H1 (cell line): ENCODE data around the gene PPP2R3C. TPM values are rescaled to one million over a fixed set of nuclear protein-coding genes. Genes with fewer than 3 reads are reported as not detected.

Source experiments
- CTCF ChIA-PET: fragments of 300-600 bp; sonication (Branson Sonifier 250); formaldehyde crosslinking; loops from one replicate; lab custom pipeline; 2021; ENCODE audit not compliant: partially characterized antibody; lab: Charles Lee
- POLR2A ChIA-PET: fragments of 300-600 bp; sonication (Branson Sonifier 250); formaldehyde crosslinking; loops from one replicate; lab custom pipeline; 2021; ENCODE audit warnings: inconsistent platforms; ENCODE audit not compliant: partially characterized antibody; lab: Charles Lee
- DNase-seq, 2 experiments: peaks; one replicate each; pipeline versions ENCODE4 v3.0.0 to v3.0.0-alpha.2; 2010 to 2022; ENCODE audit warnings: low spot score in 2 of 2, low read depth in 1 of 2, mixed read lengths in 1 of 2
- FAIRE-seq: peaks from 2 replicates; lab custom pipeline; 2011; peaks lifted over from hg19 to GRCh38; lab: Jason Lieb, UNC
- H2AFZ ChIP-seq: 2 replicates; pipeline ENCODE4 v1.8.1; 2012; ENCODE audit warnings: low read length, inconsistent platforms
- H2AK5ac ChIP-seq: 2 replicates; pipeline ENCODE4 v1.6.1; 2013; ENCODE audit warnings: low read depth, low read length
- H2BK120ac ChIP-seq: replicated peaks from 2 replicates; pipeline ENCODE3; 2013; ENCODE audit warnings: low read depth, low read length, inconsistent platforms
- H2BK12ac ChIP-seq: 2 replicates; pipeline ENCODE4 v1.6.1; 2013; ENCODE audit warnings: low read depth, low read length
- H2BK15ac ChIP-seq: 2 replicates; pipeline ENCODE4 v1.6.1; 2013; ENCODE audit warnings: low read length
- H2BK20ac ChIP-seq: 2 replicates; pipeline ENCODE4 v1.6.1; 2013; ENCODE audit warnings: low read length
- H2BK5ac ChIP-seq: 2 replicates; pipeline ENCODE4 v1.6.1; 2013; ENCODE audit warnings: low read depth, low read length
- H3K14ac ChIP-seq: 2 replicates; pipeline ENCODE4 v1.6.1; 2013; ENCODE audit warnings: inconsistent platforms; ENCODE audit not compliant: insufficient read length
- H3K18ac ChIP-seq: 2 replicates; pipeline ENCODE4 v1.6.1; 2013; ENCODE audit warnings: low read length; ENCODE audit errors: extremely low read depth
- H3K23ac ChIP-seq: 2 replicates; pipeline ENCODE4 v1.6.1; 2013; ENCODE audit warnings: inconsistent platforms; ENCODE audit not compliant: insufficient read length
- H3K23me2 ChIP-seq: 2 replicates; pipeline ENCODE4 v1.6.1; 2013; ENCODE audit warnings: low read depth, low read length
- H3K27ac ChIP-seq: 2 replicates; pipeline ENCODE4 v1.6.1; 2011; ENCODE audit warnings: low read depth, low read length, inconsistent platforms
- H3K27me3 ChIP-seq, 4 experiments: replicated peaks in 1 of 4; 1 replicate in 1 of 4; 2 replicates in 3 of 4; pipeline versions ENCODE4 v1.6.1 to v1.8.1; 2011 to 2013; ENCODE audit warnings: low read length in 3 of 4, mild to moderate bottlenecking in 3 of 4, inconsistent platforms in 2 of 4, mixed read lengths in 2 of 4, moderate library complexity in 1 of 4; ENCODE audit not compliant: control insufficient read depth in 3 of 4, insufficient read depth in 3 of 4; ENCODE audit errors: extremely low read depth in 1 of 4
- H3K36me3 ChIP-seq, 4 experiments: 2 replicates each; pipeline versions ENCODE4 v1.6.1 to v1.8.1; 2011 to 2013; ENCODE audit warnings: mild to moderate bottlenecking in 4 of 4, low read length in 3 of 4, moderate library complexity in 2 of 4, control low read depth in 1 of 4, inconsistent platforms in 1 of 4; ENCODE audit not compliant: insufficient read depth in 4 of 4, control insufficient read depth in 2 of 4
- H3K4ac ChIP-seq: replicated peaks from 2 replicates; pipeline ENCODE3; 2013; ENCODE audit warnings: low read length, low read depth, mixed read lengths, inconsistent platforms; ENCODE audit not compliant: insufficient read length
- H3K4me1 ChIP-seq, 4 experiments: replicated peaks in 1 of 4; 1 replicate in 1 of 4; 2 replicates in 3 of 4; pipeline versions ENCODE4 v1.6.1 to v1.8.1; 2011 to 2013; ENCODE audit warnings: low read length in 3 of 4, inconsistent platforms in 2 of 4, mixed read lengths in 1 of 4; ENCODE audit not compliant: insufficient read depth in 4 of 4, control insufficient read depth in 3 of 4
- H3K4me2 ChIP-seq, 2 experiments: 2 replicates each; pipeline versions ENCODE4 v1.6.1 to v1.8.1; 2011 to 2013; ENCODE audit warnings: low read depth in 2 of 2, low read length in 2 of 2, control low read depth in 1 of 2, inconsistent platforms in 1 of 2, mild to moderate bottlenecking in 1 of 2; ENCODE audit not compliant: insufficient read depth in 1 of 2
- H3K4me3 ChIP-seq, 4 experiments: fragments of 200-600, 300-600 bp in 1 of 4; sonication (generic), shearing (Covaris generic), sonication (Bioruptor Twin) in 1 of 4; 2 replicates each; pipeline versions ENCODE4 v1.5.1 to v1.8.1; 2011 to 2016; ENCODE audit warnings: low read length in 4 of 4, low read depth in 3 of 4, control low read depth in 2 of 4, inconsistent platforms in 2 of 4, mild to moderate bottlenecking in 2 of 4, mixed read lengths in 1 of 4, moderate library complexity in 1 of 4; ENCODE audit not compliant: insufficient read depth in 2 of 4; ENCODE audit errors: extremely low read depth in 1 of 4
- H3K56ac ChIP-seq: replicated peaks from 2 replicates; pipeline ENCODE3; 2013; ENCODE audit warnings: low read depth, mild to moderate bottlenecking, mixed read lengths, low read length, inconsistent platforms; ENCODE audit not compliant: insufficient read length
- H3K79me1 ChIP-seq: 2 replicates; pipeline ENCODE4 v1.6.1; 2013; ENCODE audit warnings: low read depth, low read length, control low read depth
- H3K79me2 ChIP-seq, 2 experiments: 2 replicates each; pipeline versions ENCODE4 v1.6.1 to v1.8.1; 2012 to 2013; ENCODE audit warnings: low read length in 2 of 2, mild to moderate bottlenecking in 2 of 2, inconsistent platforms in 1 of 2; ENCODE audit not compliant: insufficient read depth in 2 of 2, control insufficient read depth in 1 of 2
- H3K9ac ChIP-seq, 4 experiments: replicated peaks in 1 of 4; 1 replicate in 1 of 4; 2 replicates in 3 of 4; pipeline versions ENCODE4 v1.6.1 to v1.8.1; 2011 to 2013; ENCODE audit warnings: low read depth in 3 of 4, low read length in 3 of 4, control low read depth in 2 of 4, mild to moderate bottlenecking in 2 of 4, moderate library complexity in 2 of 4, inconsistent platforms in 1 of 4; ENCODE audit errors: extremely low read depth in 1 of 4
- H3K9me3 ChIP-seq, 2 experiments: 2 replicates each; pipeline versions ENCODE4 v1.6.1 to v1.8.1; 2012 to 2013; ENCODE audit warnings: mild to moderate bottlenecking in 2 of 2, moderate library complexity in 2 of 2, control low read depth in 1 of 2, inconsistent platforms in 1 of 2, low read depth in 1 of 2, low read length in 1 of 2, mixed read lengths in 1 of 2; ENCODE audit not compliant: insufficient read depth in 2 of 2
- H4K20me1 ChIP-seq, 2 experiments: replicated peaks in 1 of 2; 2 replicates each; pipeline versions ENCODE3 to v1.8.1; 2011 to 2013; ENCODE audit warnings: inconsistent platforms in 2 of 2, low read length in 2 of 2, mild to moderate bottlenecking in 1 of 2; ENCODE audit not compliant: insufficient read depth in 2 of 2, control insufficient read depth in 1 of 2
- H4K5ac ChIP-seq: 2 replicates; pipeline ENCODE4 v1.6.1; 2013; ENCODE audit warnings: low read length, low read depth, mixed read lengths, inconsistent platforms; ENCODE audit not compliant: insufficient read length
- H4K8ac ChIP-seq: 2 replicates; pipeline ENCODE4 v1.8.0; 2013; ENCODE audit warnings: mild to moderate bottlenecking, moderate library complexity, low read length, inconsistent platforms; ENCODE audit not compliant: insufficient read depth; ENCODE audit errors: extremely low read depth
- H4K91ac ChIP-seq: replicated peaks from 2 replicates; pipeline ENCODE3; 2013; ENCODE audit warnings: low read length, mixed read lengths, inconsistent platforms; ENCODE audit not compliant: insufficient read length
- ASH2L ChIP-seq: fragments of 200-600, 300-600 bp; sonication (generic); IDR thresholded peaks from one replicate; pipeline ENCODE4 v1.7.1; 2017; ENCODE audit warnings: low read length
- BCL11A ChIP-seq, 2 experiments: IDR thresholded peaks; one replicate each; pipeline ENCODE4 v1.6.1; 2011; ENCODE audit warnings: low read depth in 2 of 2, low read length in 2 of 2, mild to moderate bottlenecking in 2 of 2
- CBX8 ChIP-seq: fragments of 300-800, 300-1000 bp; sonication (generic); IDR thresholded peaks from 2 replicates; pipeline ENCODE4 v1.7.1; 2016; ENCODE audit warnings: low read depth, low read length, borderline replicate concordance
- CEBPB ChIP-seq: IDR thresholded peaks from 2 replicates; pipeline ENCODE4 v1.6.1; 2012; ENCODE audit warnings: low read depth, low read length
- EZH2 ChIP-seq: fragments of 200-600 bp; sonication (generic); IDR thresholded peaks from 2 replicates; pipeline ENCODE4 v1.7.1; 2012; ENCODE audit warnings: low read depth, mild to moderate bottlenecking, moderate library complexity, low read length, inconsistent platforms; ENCODE audit not compliant: severe bottlenecking
- GTF2F1 ChIP-seq: IDR thresholded peaks from 2 replicates; pipeline ENCODE4 v1.6.1; 2012; ENCODE audit warnings: low read depth, low read length, improper control_type of control experiment, borderline replicate concordance
- KDM5A ChIP-seq: fragments of 200-600 bp; IDR thresholded peaks from 2 replicates; pipeline ENCODE4 v1.7.1; 2012; ENCODE audit warnings: mild to moderate bottlenecking, low read length, inconsistent platforms, mixed read lengths
- PHF8 ChIP-seq: fragments of 200-600 bp; sonication (generic); conservative IDR thresholded peaks from 2 replicates; pipeline ENCODE4 v1.7.1; 2012; ENCODE audit warnings: low read depth, mild to moderate bottlenecking, inconsistent platforms, low read length, moderate library complexity
- POLR2A ChIP-seq, 2 experiments: IDR thresholded peaks; 1 replicate in 1 of 2; 2 replicates in 1 of 2; pipeline ENCODE4 v1.6.1; 2011; ENCODE audit warnings: low read depth in 2 of 2, low read length in 2 of 2, mild to moderate bottlenecking in 2 of 2; ENCODE audit errors: control extremely low read depth in 1 of 2
- SRF ChIP-seq: IDR thresholded peaks from 2 replicates; pipeline ENCODE4 v1.6.1; 2011; ENCODE audit warnings: mild to moderate bottlenecking, low read depth, low read length, moderate library complexity
- YY1 ChIP-seq: IDR thresholded peaks from 2 replicates; pipeline ENCODE4 v1.6.1; 2011; ENCODE audit warnings: low read depth, mild to moderate bottlenecking, low read length
- WGBS, 2 experiments: shearing (Covaris generic) in 1 of 2; methylation state at CpG; one replicate each; pipeline versions ENCODE4 v1.1.6 to v1.1.7; 2013 to 2015; ENCODE audit warnings: low lambda C conversion rate in 2 of 2, mixed read lengths in 2 of 2, inconsistent platforms in 1 of 2, low coverage in 1 of 2, missing lambda C conversion rate in 1 of 2; ENCODE audit not compliant: insufficient replicate concordance in 2 of 2, insufficient coverage in 1 of 2, insufficient read length in 1 of 2; ENCODE audit errors: extremely low coverage in 1 of 2, missing lambda C conversion rate in 1 of 2; 5-methylcytosine and 5-hydroxymethylcytosine counted together
- polyA plus RNA-seq, 7 experiments: library from polyadenylated mRNA; depleted of rRNA in 3 of 7; stranded (reverse) in 5 of 7; unstranded in 2 of 7; fragments of >200 nt in 5 of 7; fragments of 200-250 nt in 2 of 7; gene quantifications; 1 replicate in 5 of 7; 2 replicates in 1 of 7; 4 replicates in 1 of 7; pipeline versions ENCODE4 v1.2.1 to v1.2.3, GENCODE V29; 2011 to 2013; ENCODE audit warnings: missing spikeins in 2 of 7, mixed read lengths in 2 of 7
- total RNA-seq: library from RNA; stranded (reverse); fragmentation: NEBNext Ultra II Directional; extraction: Animal tissue kit (Norgen Biotek cat#: 25700); gene quantifications from 2 replicates; pipeline ENCODE4 v1.2.1, GENCODE V29; 2021
- TF ChIP-seq, protein P1 (sequence below): IDR thresholded peaks from 2 replicates; pipeline ENCODE4 v1.6.1; 2012; ENCODE audit warnings: inconsistent platforms

The PPP2R3C gene
- total and polyA plus RNA-seq, 2 of the 8 experiments (the other 6 are each of a cell fraction or from before 2014, with no cell fraction given) = 7.1 to 26.7 TPM

DNA sequence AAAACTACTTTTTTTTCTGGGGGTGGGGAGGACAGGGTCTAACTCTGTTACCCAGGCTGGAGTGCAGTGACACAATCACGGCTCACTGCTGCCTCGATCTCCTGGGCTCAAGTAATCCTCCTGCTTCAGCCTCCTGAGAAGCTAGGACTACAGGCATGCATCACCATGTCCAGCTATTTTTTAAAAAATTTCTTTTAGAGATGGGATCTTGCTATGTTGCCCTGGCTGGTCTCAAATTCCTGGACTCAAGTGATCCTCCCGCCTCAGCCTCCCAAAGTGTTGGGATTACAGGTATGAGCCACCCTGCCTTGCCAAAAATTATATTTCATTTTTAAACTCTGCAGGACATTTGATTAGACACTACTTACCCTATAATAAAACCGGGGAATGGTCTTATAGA, 5.5 kb downstream of the PPP2R3C start:
- Histone ChIP-seq H3K4ac (no peak overlapping the region), H4K8ac (no peak overlapping the region), H3K36me3 (peaks cover 0 to 12% (median 5%) of the 10 kb centered on the region in 4 experiments; a peak in 5 of 8 replicates), H3K9ac (no peak overlapping the region), H3K4me3 (no peak overlapping the region), H3K18ac (no peak overlapping the region), H3K9me3 (peaks cover 0 to 9% of the 10 kb centered on the region in 2 experiments; a peak in 2 of 4 replicates), H2BK12ac (no peak overlapping the region), H3K27ac (no peak overlapping the region)
- CTCF ChIA-PET = interaction anchor here (0.9 kb wide), 1 partner anchor 124 kb away, joined by 3 read pairs; no protein-coding TSS in a partner anchor
- WGBS, 2 experiments = 92% methylated on average over 4 of the region's 4 CpGs; no CpG with 5 or more reads in 1 of the 2 experiments
- TF ChIP-seq GTF2F1 (no peak), CEBPB (no peak), SRF (no peak), POLR2A (IDR thresholded peaks at IDR 0.05; ENCODE audit: control extremely low read depth in 1 of 2, low read depth in 2 of 2, low read length in 2 of 2) (no peak), CBX8 (no peak), ASH2L (no peak), YY1 (no peak), EZH2 (no peak), PHF8 (no peak), KDM5A (no peak), BCL11A (IDR thresholded peaks at IDR 0.05; ENCODE audit: low read depth in 2 of 2, low read length in 2 of 2) (no peak)
- TF ChIP-seq, protein P1, sequence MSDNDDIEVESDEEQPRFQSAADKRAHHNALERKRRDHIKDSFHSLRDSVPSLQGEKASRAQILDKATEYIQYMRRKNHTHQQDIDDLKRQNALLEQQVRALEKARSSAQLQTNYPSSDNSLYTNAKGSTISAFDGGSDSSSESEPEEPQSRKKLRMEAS = no peak
- TF ChIP-seq, all 59 proteins: peak for 0
- H3K4me1 ChIP-seq = peaks cover 0 to 3% (median 0%) of the 10 kb centered on the region in 4 experiments; a peak in 1 of 7 replicates
- no peaks in the 10 kb centered on the region for H3K79me2 ChIP-seq
- no peaks in the 10 kb centered on the region for H4K20me1 ChIP-seq
- no peak overlapping the region for H4K5ac ChIP-seq
- H3K4me2 ChIP-seq = no peak overlapping the region
- no peak overlapping the region for H2BK120ac ChIP-seq
- no peak overlapping the region for H2BK20ac ChIP-seq
- peaks cover 3% of the 10 kb centered on the region for H3K79me1 ChIP-seq
- no peaks in the 10 kb centered on the region for H3K27me3 ChIP-seq
- peaks cover 2% of the 10 kb centered on the region; the same call in 1 of the 2 replicates for H3K23me2 ChIP-seq
- H3K56ac ChIP-seq = no peak overlapping the region
- no peak overlapping the region for H2BK5ac ChIP-seq
- H3K14ac ChIP-seq = no peak overlapping the region
- H2AFZ ChIP-seq = no peak overlapping the region
- no peak overlapping the region for H4K91ac ChIP-seq
- no peak overlapping the region for H3K23ac ChIP-seq
- POLR2A ChIA-PET = interaction anchor here (1.1 kb wide), 1 partner anchor 288 kb away, joined by 3 read pairs; the partner anchor contains the start of gene NFKBIA
- H2BK15ac ChIP-seq = no peak overlapping the region
- no peak for FAIRE-seq
- no peak overlapping the region for H2AK5ac ChIP-seq
- DNase-seq = no peak
